Right renal pelvis (tissue), 4 donors: ENCODE data around the gene VWA8. TPM values are rescaled to one million over a fixed set of nuclear protein-coding genes. Genes with fewer than 3 reads are reported as not detected.

Experiments
- DNase-seq, 4 donors: peaks; one replicate each; pipeline ENCODE4 v3.0.0-alpha.2; 2013; ENCODE audit warnings: low read depth in 4 of 4, low spot score in 3 of 4, missing footprints in 1 of 4
- polyA plus RNA-seq, 4 donors: library from polyadenylated mRNA; unstranded; fragments of 120-200 nt; gene quantifications; one replicate each; pipeline ENCODE4 v1.2.1, GENCODE V29; 2013; ENCODE audit not compliant: insufficient read length in 4 of 4

VWA8 gene
- polyA plus RNA-seq, 4 donors = 18.7 to 24.5 (median 20.7) TPM

- no peak for DNase-seq
Observed at GRCh38 chr13:41700790-41701310, 260.1 kb downstream of the VWA8 start.

- DNase-seq = no peak
Observed at GRCh38 chr13:41699759-41700158, 261.1 kb downstream of the VWA8 start.

GRCh38 chr13:41697578-41697977 lies 263.3 kb downstream of the VWA8 start:
- DNase-seq = no peak

- DNase-seq = no peak
Observed at GRCh38 chr13:41696163-41697003, 264.5 kb downstream of the VWA8 start.

- DNase-seq = peak; percentile 61 to 80 (median 77)
Observed at GRCh38 chr13:41694545-41695301, 266.2 kb downstream of the VWA8 start.

- no peak for DNase-seq
Observed at GRCh38 chr13:41693434-41693833, 267.5 kb downstream of the VWA8 start.

GRCh38 chr13:41691274-41691673 lies 269.6 kb downstream of the VWA8 start:
- DNase-seq = no peak

- no peak for DNase-seq
Observed at GRCh38 chr13:41682766-41683165, 278.1 kb downstream of the VWA8 start.

- no peak for DNase-seq
Observed at GRCh38 chr13:41682001-41682400, 278.9 kb downstream of the VWA8 start.

- DNase-seq = no peak
Observed at GRCh38 chr13:41681587-41681986, 279.3 kb downstream of the VWA8 start.

GRCh38 chr13:41680900-41681299 lies 280.0 kb downstream of the VWA8 start:
- no peak for DNase-seq

GRCh38 chr13:41678848-41679247 lies 282.1 kb downstream of the VWA8 start:
- DNase-seq = no peak

- no peak for DNase-seq
Observed at GRCh38 chr13:41678249-41678648, 282.7 kb downstream of the VWA8 start.

GRCh38 chr13:41675306-41675705 lies 285.6 kb downstream of the VWA8 start:
- no peak for DNase-seq

GRCh38 chr13:41674246-41674645 lies 286.7 kb downstream of the VWA8 start:
- DNase-seq = no peak

GRCh38 chr13:41673640-41674039 lies 287.3 kb downstream of the VWA8 start:
- DNase-seq = no peak

GRCh38 chr13:41670873-41671443 lies 290.0 kb downstream of the VWA8 start:
- DNase-seq = no peak

- DNase-seq = peak; percentile 63 to 82 (median 77)
Observed at GRCh38 chr13:41668130-41668757, 292.7 kb downstream of the VWA8 start.

GRCh38 chr13:41666644-41667043 lies 294.3 kb downstream of the VWA8 start:
- DNase-seq = no peak

- no peak for DNase-seq
Observed at GRCh38 chr13:41660411-41660810, 300.5 kb downstream of the VWA8 start.
